Smooth muscle cell (in vitro differentiated cells): Measurements from ENCODE around the gene VIT. TPM values are rescaled to one million over a fixed set of nuclear protein-coding genes. Genes with fewer than 3 reads are reported as not detected.
"Not testable (repeated sequence)": the region's sequence is repeated elsewhere in the genome, so short reads cannot be mapped to it uniquely, and the experiment has no call there.

Experiments used
- DNase-seq: peaks from one replicate; lab custom pipeline; 2025; ENCODE audit not compliant: unreplicated experiment; lab: John Stamatoyannopoulos, UW
- H2AFZ ChIP-seq: fragments of 200-600 bp; sonication (generic); 2 replicates; pipeline ENCODE4 v1.6.0; 2016; ENCODE audit warnings: antibody characterized with exemption, low read depth, mild to moderate bottlenecking
- H3F3A ChIP-seq: fragments of 200-600 bp; sonication (generic); 2 replicates; pipeline ENCODE4 v1.6.0; 2017; ENCODE audit warnings: antibody characterized with exemption, low read depth
- H3K27ac ChIP-seq: fragments of 200-600 bp; sonication (generic); 2 replicates; pipeline ENCODE4 v1.5.1; 2016; ENCODE audit warnings: low read depth, mild to moderate bottlenecking
- H3K27me3 ChIP-seq: fragments of 200-600 bp; sonication (generic); 2 replicates; pipeline ENCODE4 v1.6.1; 2016; ENCODE audit warnings: low read depth, mild to moderate bottlenecking
- H3K36me3 ChIP-seq: fragments of 200-600 bp; sonication (generic); 2 replicates; pipeline ENCODE4 v1.5.1; 2016; ENCODE audit warnings: low read depth
- H3K4me1 ChIP-seq: fragments of 200-600 bp; sonication (generic); 2 replicates; pipeline ENCODE4 v1.5.1; 2016; ENCODE audit warnings: low read depth
- H3K4me2 ChIP-seq: fragments of 200-600 bp; sonication (generic); 2 replicates; pipeline ENCODE4 v1.6.0; 2016; ENCODE audit warnings: mild to moderate bottlenecking
- H3K4me3 ChIP-seq: fragments of 200-600 bp; sonication (generic); 2 replicates; pipeline ENCODE4 v1.5.1; 2016; ENCODE audit warnings: mild to moderate bottlenecking
- H3K79me2 ChIP-seq: fragments of 200-600 bp; sonication (generic); 2 replicates; pipeline ENCODE4 v1.6.0; 2016; ENCODE audit warnings: low read depth, mild to moderate bottlenecking
- H3K9ac ChIP-seq: fragments of 200-600 bp; sonication (generic); 2 replicates; pipeline ENCODE4 v1.6.0; 2016; ENCODE audit warnings: low read depth
- H3K9me3 ChIP-seq: fragments of 200-600 bp; sonication (generic); replicated peaks from 2 replicates; pipeline ENCODE4 v1.5.1; 2016; ENCODE audit warnings: low read depth
- H4K20me1 ChIP-seq: fragments of 200-600 bp; sonication (generic); 2 replicates; pipeline ENCODE4 v1.6.0; 2016; ENCODE audit warnings: low read depth
- CTCF ChIP-seq: fragments of 200-600 bp; sonication (generic); IDR thresholded peaks from 2 replicates; pipeline ENCODE4 v1.5.1; 2017; ENCODE audit warnings: borderline replicate concordance, mild to moderate bottlenecking, antibody characterized with exemption; ENCODE audit not compliant: insufficient read depth, poor library complexity, severe bottlenecking
- WGBS: methylation state at CpG from one replicate; pipeline ENCODE4 v1.1.7; 2016; ENCODE audit warnings: low lambda C conversion rate; 5-methylcytosine and 5-hydroxymethylcytosine counted together
- polyA plus RNA-seq: library from polyadenylated mRNA; unstranded; fragments of >200 nt; fragmentation: Nextera tagmentation; extraction: Ambion mirVana; gene quantifications from 2 replicates; pipeline ENCODE4 v1.2.1, GENCODE V29; 2016
- total RNA-seq: library from RNA; depleted of rRNA; stranded (reverse); fragments of >200 nt; gene quantifications from 2 replicates; pipeline ENCODE4 v1.2.3, GENCODE V29; 2014

The VIT gene
- total and polyA plus RNA-seq, 2 experiments from 2014 or later = 0.13 TPM; not detected in 1

DNA sequence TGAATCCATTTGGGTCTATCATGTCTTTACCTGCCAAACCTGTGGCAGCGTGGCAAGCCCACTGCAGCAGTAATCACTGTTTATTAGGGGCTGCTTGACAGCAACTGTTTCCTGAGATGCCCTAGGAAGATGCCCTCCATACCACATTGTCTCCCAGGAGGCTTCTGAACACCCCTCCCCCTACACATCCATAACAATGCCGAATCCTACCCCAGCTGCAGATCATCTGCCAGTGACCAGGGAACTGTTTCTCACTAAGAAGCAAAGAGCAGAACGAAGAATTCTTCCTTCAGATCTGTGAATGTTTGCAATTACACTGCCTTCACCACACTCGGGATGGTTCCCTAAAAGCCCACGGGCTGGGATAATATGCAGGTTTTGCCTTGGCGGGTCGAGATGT, 127.8 kb downstream of the VIT start:
- no peak overlapping the region for H3K9ac ChIP-seq
- H3K4me1 ChIP-seq = peaks cover 4% of the 10 kb centered on the region
- H2AFZ ChIP-seq = no peak overlapping the region
- no peaks in the 10 kb centered on the region for H3K79me2 ChIP-seq
- no peak overlapping the region for H3K27ac ChIP-seq
- no peaks in the 10 kb centered on the region for H4K20me1 ChIP-seq
- no peaks in the 10 kb centered on the region for H3K9me3 ChIP-seq
- 79% methylated on average over 7 of the region's 7 CpGs for whole genome bisulfite sequencing
- no peak for DNase-seq
- no peak for TF ChIP-seq CTCF
- H3K36me3 ChIP-seq = no peaks in the 10 kb centered on the region
- H3K27me3 ChIP-seq = no peaks in the 10 kb centered on the region
- H3F3A ChIP-seq = no peaks in the 10 kb centered on the region
- H3K4me2 ChIP-seq = no peak overlapping the region
- H3K4me3 ChIP-seq = no peak overlapping the region

GRCh38 chr2:36824683-36825082, 128.2 kb downstream of the VIT start:
- not testable (repeated sequence) for H3K4me1 ChIP-seq, H3K4me2 ChIP-seq, H3F3A ChIP-seq, H4K20me1 ChIP-seq, H3K36me3 ChIP-seq, DNase-seq, H3K27ac ChIP-seq, H3K9ac ChIP-seq, H3K9me3 ChIP-seq, H3K27me3 ChIP-seq, H3K4me3 ChIP-seq, H2AFZ ChIP-seq, H3K79me2 ChIP-seq
- 100% methylated on average over 2 of the region's 2 CpGs for WGBS

DNA sequence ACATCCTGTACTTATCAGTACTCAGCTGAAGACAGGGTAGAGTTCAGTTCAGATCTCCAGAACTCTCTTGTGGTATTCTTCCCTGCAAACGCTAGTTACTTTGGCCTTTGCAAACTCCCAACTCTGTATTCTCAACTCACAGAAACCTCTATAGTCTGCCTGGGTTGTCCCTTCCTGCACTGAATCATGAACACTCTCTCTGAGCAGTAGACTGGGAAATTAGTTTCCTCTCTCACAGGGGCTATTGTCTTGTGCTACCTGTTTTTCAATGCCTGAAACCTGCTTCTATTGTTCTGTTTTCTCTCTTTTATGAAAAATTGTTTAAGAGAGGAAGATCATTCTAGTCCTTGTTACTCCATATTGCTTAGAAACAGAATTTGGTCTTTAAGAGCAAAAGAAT, 134.7 kb downstream of the VIT start:
- no peak for TF ChIP-seq CTCF
- no peaks in the 10 kb centered on the region for H3K36me3 ChIP-seq

GRCh38 chr2:36834203-36834602, 137.7 kb downstream of the VIT start:
- no peak for TF ChIP-seq CTCF
- Histone ChIP-seq H3K36me3 (no peaks in the 10 kb centered on the region), H3K9me3 (no peaks in the 10 kb centered on the region), H3K4me3 (no peak overlapping the region), H3K4me1 (no peaks in the 10 kb centered on the region), H3F3A (no peaks in the 10 kb centered on the region), H3K4me2 (no peak overlapping the region), H3K79me2 (no peaks in the 10 kb centered on the region), H3K9ac (no peak overlapping the region), H3K27ac (no peak overlapping the region), H3K27me3 (no peaks in the 10 kb centered on the region), H2AFZ (no peak overlapping the region), H4K20me1 (no peaks in the 10 kb centered on the region)
- no peak for DNase-seq
- 88% methylated on average over 2 of the region's 2 CpGs for WGBS

More for the DNA sequence above, 134.7 kb downstream of the VIT start:
- Histone ChIP-seq H3F3A (no peaks in the 10 kb centered on the region), H4K20me1 (no peaks in the 10 kb centered on the region), H3K27me3 (no peaks in the 10 kb centered on the region), H3K9me3 (no peaks in the 10 kb centered on the region), H2AFZ (no peak overlapping the region), H3K27ac (no peak overlapping the region), H3K4me2 (no peak overlapping the region), H3K4me3 (no peak overlapping the region), H3K9ac (no peak overlapping the region), H3K4me1 (no peaks in the 10 kb centered on the region), H3K79me2 (no peaks in the 10 kb centered on the region)
- DNase-seq = no peak
- WGBS = 75% methylated on average over 1 of the region's 1 CpG
